HepG2 (cell line): ENCODE data around the gene SALL2. TPM values are rescaled to one million over a fixed set of nuclear protein-coding genes. Genes with fewer than 3 reads are reported as not detected.

Experiments
- ARHGAP35 ChIP-seq: sonication (generic); formaldehyde crosslinking; IDR thresholded peaks from 2 replicates; pipeline ENCODE4 v1.9.0; 2022; ENCODE audit warnings: mild to moderate bottlenecking, inconsistent platforms, moderate library complexity, missing genetic modification reagents, borderline replicate concordance
- ARNT2 ChIP-seq: sonication (generic); formaldehyde crosslinking; IDR thresholded peaks from 2 replicates; pipeline ENCODE4 v1.8.0; 2022; ENCODE audit warnings: mild to moderate bottlenecking, low read depth, missing genetic modification reagents, moderate library complexity
- BATF2 ChIP-seq: sonication (generic); formaldehyde crosslinking; IDR thresholded peaks from 2 replicates; pipeline ENCODE4 v1.8.0; 2022; ENCODE audit warnings: mild to moderate bottlenecking, missing genetic modification reagents, moderate library complexity
- BCL6 ChIP-seq: IDR thresholded peaks from 2 replicates; pipeline ENCODE4 v1.6.1; 2016; ENCODE audit warnings: missing genetic modification reagents, missing compliant biosample characterization
- CREB1 ChIP-seq, 2 experiments: fragments of 450-650 bp in 1 of 2; IDR thresholded peaks; 2 replicates each; pipeline ENCODE4 v1.6.1; 2016 to 2017; ENCODE audit warnings: control low read depth in 1 of 2, mild to moderate bottlenecking in 1 of 2, missing compliant biosample characterization in 1 of 2, missing genetic modification characterization in 1 of 2
- E2F1 ChIP-seq: sonication (generic); formaldehyde crosslinking; IDR thresholded peaks from 2 replicates; pipeline ENCODE4 v1.5.0; 2020; ENCODE audit warnings: missing genetic modification reagents
- FOXM1 ChIP-seq: sonication (generic); formaldehyde crosslinking; IDR thresholded peaks from 2 replicates; pipeline ENCODE4 v1.5.0; 2020; ENCODE audit warnings: missing genetic modification reagents
- FOXP1 ChIP-seq, 2 experiments: fragments of 450-650 bp in 1 of 2; IDR thresholded peaks; 2 replicates each; pipeline ENCODE4 v1.6.1; 2017 to 2018; ENCODE audit warnings: antibody characterized with exemption in 1 of 2
- GRHL1 ChIP-seq: sonication (generic); formaldehyde crosslinking; conservative IDR thresholded peaks from 2 replicates; pipeline ENCODE4 v1.8.0; 2022; ENCODE audit warnings: missing genetic modification reagents
- KMT2B ChIP-seq: IDR thresholded peaks from 2 replicates; pipeline ENCODE4 v1.6.1; 2016; ENCODE audit warnings: missing genetic modification reagents, missing compliant biosample characterization
- PAX8 ChIP-seq: sonication (generic); formaldehyde crosslinking; IDR thresholded peaks from 2 replicates; pipeline ENCODE4 v1.8.0; 2022; ENCODE audit warnings: mild to moderate bottlenecking, missing genetic modification reagents, borderline replicate concordance
- SCMH1 ChIP-seq: sonication (generic); formaldehyde crosslinking; IDR thresholded peaks from 2 replicates; pipeline ENCODE4 v1.9.0; 2021; ENCODE audit warnings: missing genetic modification reagents, mild to moderate bottlenecking, borderline replicate concordance
- TBL1XR1 ChIP-seq: fragments of 150-350 bp; IDR thresholded peaks from 2 replicates; pipeline ENCODE4 v1.6.1; 2014; ENCODE audit warnings: borderline replicate concordance, low read length; ENCODE audit not compliant: partially characterized antibody
- TOE1 ChIP-seq: sonication (generic); formaldehyde crosslinking; IDR thresholded peaks from 2 replicates; pipeline ENCODE4 v1.4.0; 2020; ENCODE audit warnings: mild to moderate bottlenecking, missing genetic modification reagents
- ZFP41 ChIP-seq: sonication (generic); formaldehyde crosslinking; IDR thresholded peaks from 2 replicates; pipeline ENCODE4 v1.4.0; 2020; ENCODE audit warnings: mild to moderate bottlenecking, missing genetic modification reagents, borderline replicate concordance
- ZNF24 ChIP-seq: fragments of 450-650 bp; IDR thresholded peaks from 2 replicates; pipeline ENCODE4 v1.6.1; 2017; ENCODE audit warnings: antibody characterized with exemption, mild to moderate bottlenecking
- ZNF382 ChIP-seq: sonication (generic); formaldehyde crosslinking; IDR thresholded peaks from 2 replicates; pipeline ENCODE4 v1.5.0; 2020; ENCODE audit warnings: missing genetic modification reagents, mild to moderate bottlenecking, borderline replicate concordance
- ZNF510 ChIP-seq: sonication (generic); formaldehyde crosslinking; IDR thresholded peaks from 2 replicates; pipeline ENCODE4 v1.4.0; 2020; ENCODE audit warnings: low read depth, mild to moderate bottlenecking, missing genetic modification reagents
- ZNF652 ChIP-seq: IDR thresholded peaks from 2 replicates; pipeline ENCODE4 v1.6.1; 2016; ENCODE audit warnings: low read depth, borderline replicate concordance
- ZNF761 ChIP-seq: sonication (generic); formaldehyde crosslinking; conservative IDR thresholded peaks from 2 replicates; pipeline ENCODE4 v1.4.0; 2020; ENCODE audit warnings: mild to moderate bottlenecking, missing genetic modification reagents
- ZNF766 ChIP-seq: sonication (generic); formaldehyde crosslinking; IDR thresholded peaks from 2 replicates; pipeline ENCODE4 v1.5.0; 2020; ENCODE audit warnings: missing genetic modification reagents, borderline replicate concordance
- ZSCAN5A ChIP-seq: sonication (generic); formaldehyde crosslinking; IDR thresholded peaks from 2 replicates; pipeline ENCODE4 v1.8.0; 2022; ENCODE audit warnings: mild to moderate bottlenecking, missing genetic modification reagents, borderline replicate concordance
- polyA plus RNA-seq, 8 experiments: library from polyadenylated mRNA; depleted of rRNA in 3 of 8; stranded (reverse) in 7 of 8; unstranded in 1 of 8; fragments of >200 nt; fragmentation: Illumina TruSeq in 4 of 8; extraction: Trizol in 4 of 8; gene quantifications; 2 replicates each; pipeline versions ENCODE4 v1.2.1 to v1.2.3, GENCODE V29; 2011 to 2016; ENCODE audit warnings: low read depth in 4 of 8, missing spikeins in 1 of 8, mixed read lengths in 1 of 8; ENCODE audit not compliant: insufficient read depth in 1 of 8
- total RNA-seq, 5 experiments: library from RNA; depleted of rRNA; stranded (reverse); fragments of >200 nt; fragmentation: Illumina TruSeq; extraction: Trizol; gene quantifications; 2 replicates each; pipeline ENCODE4 v1.2.3, GENCODE V29; 2016; ENCODE audit warnings: low read depth in 1 of 5
- TF ChIP-seq, protein P1 (sequence below): sonication (generic); formaldehyde crosslinking; IDR thresholded peaks from 2 replicates; pipeline ENCODE4 v1.5.1; 2020; ENCODE audit warnings: mild to moderate bottlenecking, missing genetic modification reagents, moderate library complexity

Gene SALL2
- total and polyA plus RNA-seq, 2 of the 13 experiments (the other 11 are each of a cell fraction or from before 2014, with no cell fraction given): 4.9 to 5.8 TPM

DNA sequence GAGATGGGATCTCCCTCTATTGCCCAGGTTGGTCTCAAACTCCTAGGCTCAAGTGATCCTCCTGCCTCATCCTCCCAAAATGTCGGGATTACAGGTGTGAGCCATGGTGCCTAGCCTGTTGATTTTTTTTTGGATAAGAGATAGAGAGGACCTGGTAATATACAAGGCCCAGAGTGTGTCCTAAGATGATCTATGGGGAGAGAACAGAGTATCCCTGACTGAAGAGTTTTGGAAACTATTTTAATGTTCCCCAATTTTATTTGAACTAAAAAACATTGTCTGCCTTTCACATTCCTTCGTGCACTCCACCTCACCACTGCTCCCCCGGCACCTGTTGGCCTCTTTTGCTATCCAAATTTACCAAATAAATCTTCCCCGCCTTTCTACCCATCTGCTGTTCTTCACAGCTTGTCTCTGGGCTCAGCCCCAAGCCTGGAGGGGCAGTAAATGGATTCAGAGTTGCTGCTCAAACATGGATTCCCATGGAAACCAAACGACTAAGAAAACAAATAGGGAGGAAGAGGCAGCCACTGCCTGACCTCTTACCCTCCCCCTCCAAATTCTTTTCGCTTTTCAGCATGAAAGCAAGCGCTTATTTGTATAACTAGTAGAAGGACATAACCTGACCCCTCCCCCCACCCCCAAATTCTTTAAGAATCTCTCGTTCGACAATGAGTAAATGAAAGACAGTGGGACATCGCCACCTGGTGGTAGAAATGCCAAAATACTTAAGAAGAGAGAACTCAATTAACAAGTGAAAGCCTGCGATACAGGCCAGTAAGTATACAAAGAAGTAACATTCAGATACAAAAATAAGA lies 31.1 kb upstream of the SALL2 start (continued):
- TF ChIP-seq FOXM1 (CRISPR knock-in tag): no peak
- no peak for TF ChIP-seq BATF2 (CRISPR knock-in tag)
- TF ChIP-seq ZNF761 (CRISPR knock-in tag): no peak
- no peak for TF ChIP-seq ZNF766
- TF ChIP-seq FOXP1 (IDR thresholded peaks at IDR 0.05): no peak
- peak; percentile 28; the same call in 1 of the 2 replicates for TF ChIP-seq FOXP1 (CRISPR knock-in tag; IDR thresholded peaks at IDR 0.05)
- no peak for TF ChIP-seq CREB1 (IDR thresholded peaks at IDR 0.05)
- peak; percentile 64; the same call in 1 of the 2 replicates for TF ChIP-seq CREB1 (CRISPR knock-in tag; IDR thresholded peaks at IDR 0.05)
- peak; percentile 58; the same call in 1 of the 2 replicates for TF ChIP-seq ZNF24
- TF ChIP-seq ZSCAN5A (CRISPR knock-in tag): 0 out of 2 replicates have a peak, but pooled peaks have one; percentile 39
- TF ChIP-seq, protein P1, sequence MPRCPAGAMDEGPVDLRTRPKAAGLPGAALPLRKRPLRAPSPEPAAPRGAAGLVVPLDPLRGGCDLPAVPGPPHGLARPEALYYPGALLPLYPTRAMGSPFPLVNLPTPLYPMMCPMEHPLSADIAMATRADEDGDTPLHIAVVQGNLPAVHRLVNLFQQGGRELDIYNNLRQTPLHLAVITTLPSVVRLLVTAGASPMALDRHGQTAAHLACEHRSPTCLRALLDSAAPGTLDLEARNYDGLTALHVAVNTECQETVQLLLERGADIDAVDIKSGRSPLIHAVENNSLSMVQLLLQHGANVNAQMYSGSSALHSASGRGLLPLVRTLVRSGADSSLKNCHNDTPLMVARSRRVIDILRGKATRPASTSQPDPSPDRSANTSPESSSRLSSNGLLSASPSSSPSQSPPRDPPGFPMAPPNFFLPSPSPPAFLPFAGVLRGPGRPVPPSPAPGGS (CRISPR knock-in tag): no peak
- TF ChIP-seq SCMH1 (CRISPR knock-in tag): no peak
- no peak for TF ChIP-seq TOE1 (CRISPR knock-in tag)
- peak; percentile 85 for TF ChIP-seq BCL6 (CRISPR knock-in tag)
- TF ChIP-seq ARNT2: no peak
- TF ChIP-seq ZNF510: no peak
- TF ChIP-seq ARHGAP35 (CRISPR knock-in tag): no peak
- no peak for TF ChIP-seq ZFP41
- TF ChIP-seq ZNF382: no peak
- TF ChIP-seq E2F1 (CRISPR knock-in tag): no peak
- no peak for TF ChIP-seq GRHL1 (CRISPR knock-in tag)
- no peak for TF ChIP-seq KMT2B (CRISPR knock-in tag)
- TF ChIP-seq ZNF652 (CRISPR knock-in tag): peak; percentile 27; the same call in 1 of the 2 replicates
- TF ChIP-seq PAX8: no peak
- peak; percentile 88 for TF ChIP-seq TBL1XR1
